ENCODE results near the gene DHRS13.
"Not testable (repeated sequence)": the region's sequence is repeated elsewhere in the genome, so short reads cannot be mapped to it uniquely, and the experiment has no call there.

DHRS13 gene

GRCh38 chr17:28935744-28936460 is 33.0 kb upstream of the DHRS13 start:
- DNase-seq (ENCODE audit: low read depth), result no peak

GRCh38 chr17:28934508-28934907 is 31.6 kb upstream of the DHRS13 start:
- DNase-seq (ENCODE audit: low read depth), result not testable (repeated sequence)

- no peak for DNase-seq (ENCODE audit: low read depth)
Observed at GRCh38 chr17:28929787-28930186, 26.9 kb upstream of the DHRS13 start.

GRCh38 chr17:28928061-28928460 is 25.2 kb upstream of the DHRS13 start:
- DNase-seq (ENCODE audit: low read depth), result no peak

GRCh38 chr17:28926786-28927185 is 23.9 kb upstream of the DHRS13 start:
- no peak for DNase-seq (ENCODE audit: low read depth)

- no peak for DNase-seq (ENCODE audit: low read depth)
Observed at GRCh38 chr17:28926366-28926765, 23.5 kb upstream of the DHRS13 start.

GRCh38 chr17:28925912-28926365 is 23.1 kb upstream of the DHRS13 start:
- DNase-seq (ENCODE audit: low read depth), result no peak

- no peak for DNase-seq (ENCODE audit: low read depth)
Observed at GRCh38 chr17:28920201-28920600, 17.3 kb upstream of the DHRS13 start.

GRCh38 chr17:28918295-28918694 is 15.4 kb upstream of the DHRS13 start:
- no peak for DNase-seq (ENCODE audit: low read depth)

- DNase-seq (ENCODE audit: low read depth), result no peak
Observed at GRCh38 chr17:28917465-28917864, 14.6 kb upstream of the DHRS13 start.

- no peak for DNase-seq (ENCODE audit: low read depth)
Observed at GRCh38 chr17:28917029-28917428, 14.2 kb upstream of the DHRS13 start.

- peak; percentile 18 for DNase-seq (ENCODE audit: low read depth)
Observed at GRCh38 chr17:28916302-28916934, 13.5 kb upstream of the DHRS13 start.

- no peak for DNase-seq (ENCODE audit: low read depth)
Observed at GRCh38 chr17:28912938-28913333, 10.1 kb upstream of the DHRS13 start.

GRCh38 chr17:28912281-28912937 is 9.5 kb upstream of the DHRS13 start:
- DNase-seq (ENCODE audit: low read depth), result no peak

GRCh38 chr17:28911411-28912045 is 8.6 kb upstream of the DHRS13 start:
- DNase-seq (ENCODE audit: low read depth), result no peak

GRCh38 chr17:28910534-28910933 is 7.7 kb upstream of the DHRS13 start:
- DNase-seq (ENCODE audit: low read depth), result no peak

GRCh38 chr17:28908640-28909167 is 5.8 kb upstream of the DHRS13 start:
- DNase-seq (ENCODE audit: low read depth), result no peak

- DNase-seq (ENCODE audit: low read depth), result no peak
Observed at GRCh38 chr17:28907709-28908475, 5.0 kb upstream of the DHRS13 start.

- DNase-seq (ENCODE audit: low read depth), result no peak
Observed at GRCh38 chr17:28906706-28907438, 4.0 kb upstream of the DHRS13 start.

GRCh38 chr17:28906276-28906675 is 3.4 kb upstream of the DHRS13 start:
- no peak for DNase-seq (ENCODE audit: low read depth)

GRCh38 chr17:28904800-28905199 is 1.9 kb upstream of the DHRS13 start:
- no peak for DNase-seq (ENCODE audit: low read depth)

Data from stimulated activated CD8-positive, alpha-beta memory T cell treated with anti-CD3 and anti-CD28 coated beads, Interleukin-15, amount 100 ng/mL, for 1 hour (primary cell).